NB4 (cell line): Measurements from ENCODE around the gene PLLP.

ENCODE experiments used
- CTCF ChIP-seq: IDR thresholded peaks from one replicate; pipeline ENCODE4 v1.5.1; 2012; ENCODE audit warnings: low read depth, low read length
- MYC ChIP-seq: IDR thresholded peaks from 2 replicates; pipeline ENCODE4 v1.6.1; 2011; ENCODE audit warnings: low read depth, low read length
- POLR2A ChIP-seq: IDR thresholded peaks from 2 replicates; pipeline ENCODE4 v1.6.1; 2011; ENCODE audit warnings: mild to moderate bottlenecking; ENCODE audit not compliant: insufficient read length; ENCODE audit errors: extremely low read depth
- TF ChIP-seq, protein P1 (sequence below): IDR thresholded peaks from 2 replicates; pipeline ENCODE4 v1.6.1; 2011; ENCODE audit warnings: low read depth, low read length

- TF ChIP-seq POLR2A (no peak), CTCF (no peak), MYC (no peak)
- TF ChIP-seq, protein P1, sequence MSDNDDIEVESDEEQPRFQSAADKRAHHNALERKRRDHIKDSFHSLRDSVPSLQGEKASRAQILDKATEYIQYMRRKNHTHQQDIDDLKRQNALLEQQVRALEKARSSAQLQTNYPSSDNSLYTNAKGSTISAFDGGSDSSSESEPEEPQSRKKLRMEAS, result no peak
Measured at GRCh38 chr16:57213462-57213861, 71.0 kb downstream of the PLLP start.
